ENCODE results near the gene C10orf67.

- no peak; the same call in 1 of the 2 replicates for TF ChIP-seq CTCF (conservative IDR thresholded peaks at IDR 0.05; ENCODE audit: low read depth, low read length)
- TF ChIP-seq EZH2 (IDR thresholded peaks at IDR 0.05; ENCODE audit: borderline replicate concordance, low read depth, low read length, poor library complexity, severe bottlenecking), result peak; percentile 92
Observed at GRCh38 chr10:23173214-23174073, 171.2 kb downstream of the C10orf67 start.

All from A673 (cell line).